CD14-positive monocyte (primary cell): ENCODE results near the gene LRRC75B. TPM values are rescaled to one million over a fixed set of nuclear protein-coding genes. Genes with fewer than 3 reads are reported as not detected.
A peak's percentile ranks its signal among the peaks of the same experiment; 100 is the strongest.

ENCODE experiments used
- DNase-seq, 3 donors: peaks; one replicate each; pipeline ENCODE4 v3.0.0-alpha.2; 2011 to 2022
- H2AFZ ChIP-seq: 2 replicates; pipeline ENCODE4 v1.6.0; 2012; ENCODE audit warnings: mild to moderate bottlenecking, low read depth, low read length, inconsistent platforms; ENCODE audit not compliant: insufficient read depth, poor library complexity, severe bottlenecking
- H3K27ac ChIP-seq, 2 donors: 1 replicate in 1 of 2; 2 replicates in 1 of 2; pipeline ENCODE4 v1.5.1; 2012 to 2013; ENCODE audit warnings: low read length in 2 of 2, control low read depth in 1 of 2, inconsistent platforms in 1 of 2, low read depth in 1 of 2, mild to moderate bottlenecking in 1 of 2
- H3K27me3 ChIP-seq, 2 donors: one replicate each; pipeline versions ENCODE4 v1.6.0 to v1.6.1; 2011 to 2013; ENCODE audit warnings: low read length in 2 of 2; ENCODE audit not compliant: control insufficient read depth in 2 of 2, insufficient read depth in 2 of 2
- H3K36me3 ChIP-seq, 2 donors: replicated peaks in 1 of 2; 1 replicate in 1 of 2; 2 replicates in 1 of 2; pipeline versions ENCODE4 v1.5.1 to v1.6.1; 2012 to 2013; ENCODE audit warnings: low read length in 2 of 2, control low read depth in 1 of 2, inconsistent platforms in 1 of 2, mild to moderate bottlenecking in 1 of 2; ENCODE audit not compliant: insufficient read depth in 2 of 2, control insufficient read depth in 1 of 2
- H3K4me1 ChIP-seq, 2 donors: 1 replicate in 1 of 2; 2 replicates in 1 of 2; pipeline versions ENCODE4 v1.5.1 to v1.6.1; 2012 to 2013; ENCODE audit warnings: low read length in 2 of 2, control low read depth in 1 of 2, inconsistent platforms in 1 of 2, mild to moderate bottlenecking in 1 of 2, moderate library complexity in 1 of 2; ENCODE audit not compliant: insufficient read depth in 2 of 2, control insufficient read depth in 1 of 2
- H3K4me2 ChIP-seq: replicated peaks from 2 replicates; pipeline ENCODE3; 2012; ENCODE audit warnings: low read length, moderate library complexity, mild to moderate bottlenecking; ENCODE audit not compliant: poor library complexity, severe bottlenecking; ENCODE audit errors: extremely low read depth
- H3K4me3 ChIP-seq, 3 experiments: fragments of 200-600 bp in 1 of 3; sonication (generic) in 1 of 3; replicated peaks in 1 of 3; 1 replicate in 2 of 3; 2 replicates in 1 of 3; pipeline ENCODE4 v1.5.1; 2011 to 2013; ENCODE audit warnings: low read length in 3 of 3, mild to moderate bottlenecking in 3 of 3, control low read depth in 2 of 3, low read depth in 2 of 3, inconsistent platforms in 1 of 3, moderate library complexity in 1 of 3
- H3K79me2 ChIP-seq: 2 replicates; pipeline ENCODE4 v1.6.0; 2012; ENCODE audit warnings: mild to moderate bottlenecking, control low read depth, inconsistent platforms, low read length, moderate library complexity; ENCODE audit not compliant: insufficient read depth
- H3K9ac ChIP-seq: 2 replicates; pipeline ENCODE4 v1.6.0; 2017; ENCODE audit warnings: low read length, mild to moderate bottlenecking; ENCODE audit not compliant: insufficient read depth, poor library complexity, severe bottlenecking
- H3K9me3 ChIP-seq, 2 donors: replicated peaks in 1 of 2; 1 replicate in 1 of 2; 2 replicates in 1 of 2; pipeline versions ENCODE4 v1.5.1 to v1.6.1; 2012 to 2013; ENCODE audit warnings: low read length in 2 of 2, control low read depth in 1 of 2; ENCODE audit not compliant: control insufficient read depth in 1 of 2, insufficient read depth in 1 of 2
- H4K20me1 ChIP-seq: 2 replicates; pipeline ENCODE4 v1.6.0; 2012; ENCODE audit warnings: mild to moderate bottlenecking, low read length, control low read depth, moderate library complexity; ENCODE audit not compliant: insufficient read depth
- H3K27ac Mint-ChIP-seq, 7 donors: one replicate each; pipeline ENCODE4 v1.8.0; 2020; ENCODE audit warnings: mild to moderate bottlenecking in 7 of 7, mixed read lengths in 7 of 7, moderate library complexity in 6 of 7, inconsistent platforms in 2 of 7
- H3K27me3 Mint-ChIP-seq, 3 donors: one replicate each; pipeline ENCODE4 v1.8.0; 2021 to 2022; ENCODE audit warnings: low read depth in 3 of 3, mild to moderate bottlenecking in 3 of 3, mixed read lengths in 3 of 3, moderate library complexity in 3 of 3, inconsistent platforms in 1 of 3
- H3K36me3 Mint-ChIP-seq, 2 donors: one replicate each; pipeline ENCODE4 v1.8.0; 2020; ENCODE audit warnings: mixed read lengths in 2 of 2, inconsistent platforms in 1 of 2, mild to moderate bottlenecking in 1 of 2
- H3K4me1 Mint-ChIP-seq: one replicate; pipeline ENCODE4 v1.8.0; 2020; ENCODE audit warnings: mild to moderate bottlenecking, mixed read lengths
- H3K4me3 Mint-ChIP-seq, 2 donors: one replicate each; pipeline ENCODE4 v1.8.0; 2020; ENCODE audit warnings: mild to moderate bottlenecking in 2 of 2, mixed read lengths in 2 of 2, moderate library complexity in 1 of 2
- H3K9me3 Mint-ChIP-seq, 7 donors: one replicate each; pipeline ENCODE4 v1.8.0; 2020 to 2022; ENCODE audit warnings: mixed read lengths in 7 of 7, mild to moderate bottlenecking in 6 of 7, moderate library complexity in 6 of 7, inconsistent platforms in 2 of 7
- CTCF ChIP-seq: fragments of 200-600 bp; IDR thresholded peaks from one replicate; pipeline ENCODE4 v1.8.0; 2022; ENCODE audit warnings: antibody characterized with exemption, mild to moderate bottlenecking
- WGBS: methylation state at CpG from one replicate; pipeline ENCODE4 v1.1.5; 2013; ENCODE audit warnings: missing lambda C conversion rate; ENCODE audit not compliant: insufficient coverage; 5-methylcytosine and 5-hydroxymethylcytosine counted together
- intact Hi-C, 2 donors: fragments of 100-400 bp; cut with micrococcal nuclease; formaldehyde crosslinking; loops; one replicate each; pipeline versions ENCODE4 v1.15.0 to v1.15.1; 2023
- polyA plus RNA-seq, 3 donors: library from polyadenylated mRNA; depleted of rRNA in 1 of 3; unstranded in 2 of 3; stranded (reverse) in 1 of 3; fragments of 300-500 nt in 2 of 3; fragments of >200 nt in 1 of 3; fragmentation: Illumina TruSeq in 2 of 3; gene quantifications; 1 replicate in 2 of 3; 2 replicates in 1 of 3; pipeline ENCODE4 v1.2.3, GENCODE V29; 2012 to 2021

The LRRC75B gene
- polyA plus RNA-seq, 3 donors, result 0.20 to 5.2 (median 0.53) TPM

GRCh38 chr22:24590596-24591173, 2.2 kb downstream of the LRRC75B start:
- Histone ChIP-seq H3K4me1 (peaks cover 8 to 15% of the 10 kb centered on the region in 2 donors), H3K9me3 (no peaks in the 10 kb centered on the region), H3K27ac (no peak overlapping the region), H3K4me3 (no peak overlapping the region), H3K79me2 (no peaks in the 10 kb centered on the region), H2AFZ (no peak overlapping the region), H3K9ac (no peak overlapping the region), H3K36me3 (no peaks in the 10 kb centered on the region), H4K20me1 (no peaks in the 10 kb centered on the region), H3K4me2 (no peak overlapping the region), H3K27me3 (no peaks in the 10 kb centered on the region)
- Mint-ChIP-seq H3K27me3 (peaks cover 0 to 9% (median 2%) of the 10 kb centered on the region in 3 donors), H3K4me1 (peaks cover 9% of the 10 kb centered on the region), H3K27ac (peak overlapping the region in 2 of 7 donors; percentile 2 to 34), H3K36me3 (no peaks in the 10 kb centered on the region), H3K4me3 (no peak overlapping the region), H3K9me3 (no peaks in the 10 kb centered on the region)
- TF ChIP-seq CTCF, result no peak
- intact Hi-C loops, result no loop called here
- WGBS, result 98% methylated on average over 6 of the region's 12 CpGs
- no peak for DNase-seq

- intact Hi-C loops, result no loop called here
- H2AFZ ChIP-seq, result no peak overlapping the region
- H3K27me3 ChIP-seq, result no peaks in the 10 kb centered on the region
- H3K79me2 ChIP-seq, result no peaks in the 10 kb centered on the region
- Mint-ChIP-seq H3K27ac (no peak overlapping the region), H3K36me3 (no peaks in the 10 kb centered on the region), H3K27me3 (peaks cover 0 to 9% (median 2%) of the 10 kb centered on the region in 3 donors), H3K4me1 (peaks cover 9% of the 10 kb centered on the region), H3K9me3 (no peaks in the 10 kb centered on the region), H3K4me3 (no peak overlapping the region)
- peaks cover 8 to 15% of the 10 kb centered on the region in 2 donors for H3K4me1 ChIP-seq
- TF ChIP-seq CTCF, result no peak
- H3K9me3 ChIP-seq, result no peaks in the 10 kb centered on the region
- no peak overlapping the region for H3K9ac ChIP-seq
- H3K4me2 ChIP-seq, result no peak overlapping the region
- no peak overlapping the region for H3K4me3 ChIP-seq
- 96% methylated on average over 3 of the region's 7 CpGs for WGBS
- no peak overlapping the region for H3K27ac ChIP-seq
- H4K20me1 ChIP-seq, result no peaks in the 10 kb centered on the region
- DNase-seq, result no peak
- no peaks in the 10 kb centered on the region for H3K36me3 ChIP-seq
Observed at GRCh38 chr22:24589518-24590030, 3.3 kb downstream of the LRRC75B start.
